ENCODE data around the gene FNIP2.

Gene FNIP2

GRCh38 chr4:158870282-158870625 is 101.4 kb downstream of the FNIP2 start:
- no peaks in the 10 kb centered on the region for H4K20me1 ChIP-seq (ENCODE audit: insufficient read depth)

GRCh38 chr4:158870626-158871334 is 102.0 kb downstream of the FNIP2 start:
- no peaks in the 10 kb centered on the region for H3K27me3 ChIP-seq (ENCODE audit: insufficient read depth, low read depth)
- no peak overlapping the region for H3K4me3 ChIP-seq (IDR thresholded peaks at IDR 0.05; ENCODE audit: insufficient read depth, low read depth, low read length)
- H3K9ac ChIP-seq: no peak overlapping the region
- no peak overlapping the region for H2AFZ ChIP-seq (ENCODE audit: low read depth)
- TF ChIP-seq CTCF (conservative IDR thresholded peaks at IDR 0.05; ENCODE audit: low read depth, low read length): no peak
- no peak overlapping the region for H3K4me2 ChIP-seq
- no peak overlapping the region for H3K27ac ChIP-seq
- no peaks in the 10 kb centered on the region for H3K79me2 ChIP-seq (ENCODE audit: insufficient read depth, low read depth)
- H3K36me3 ChIP-seq (ENCODE audit: insufficient read depth): no peaks in the 10 kb centered on the region
- H3K4me1 ChIP-seq (ENCODE audit: low read depth, poor library complexity, severe bottlenecking): no peaks in the 10 kb centered on the region
- no peaks in the 10 kb centered on the region for H4K20me1 ChIP-seq (ENCODE audit: insufficient read depth)

More at GRCh38 chr4:158870282-158870625, 101.4 kb downstream of the FNIP2 start:
- Histone ChIP-seq H2AFZ (ENCODE audit: low read depth) (no peak overlapping the region), H3K4me3 (IDR thresholded peaks at IDR 0.05; ENCODE audit: insufficient read depth, low read depth, low read length) (no peak overlapping the region), H3K36me3 (ENCODE audit: insufficient read depth) (no peaks in the 10 kb centered on the region), H3K27me3 (ENCODE audit: insufficient read depth, low read depth) (no peaks in the 10 kb centered on the region), H3K27ac (no peak overlapping the region), H3K9ac (no peak overlapping the region), H3K79me2 (ENCODE audit: insufficient read depth, low read depth) (no peaks in the 10 kb centered on the region), H3K4me2 (no peak overlapping the region), H3K4me1 (ENCODE audit: low read depth, poor library complexity, severe bottlenecking) (no peaks in the 10 kb centered on the region)
- TF ChIP-seq CTCF (conservative IDR thresholded peaks at IDR 0.05; ENCODE audit: low read depth, low read length): no peak

GRCh38 chr4:158871335-158871724 is 102.5 kb downstream of the FNIP2 start:
- H4K20me1 ChIP-seq (ENCODE audit: insufficient read depth): no peaks in the 10 kb centered on the region
- no peaks in the 10 kb centered on the region for H3K4me1 ChIP-seq (ENCODE audit: low read depth, poor library complexity, severe bottlenecking)
- no peaks in the 10 kb centered on the region for H3K79me2 ChIP-seq (ENCODE audit: insufficient read depth, low read depth)
- H3K36me3 ChIP-seq (ENCODE audit: insufficient read depth): no peaks in the 10 kb centered on the region
- no peak overlapping the region for H3K4me2 ChIP-seq
- H3K9ac ChIP-seq: no peak overlapping the region
- no peak overlapping the region for H3K4me3 ChIP-seq (IDR thresholded peaks at IDR 0.05; ENCODE audit: insufficient read depth, low read depth, low read length)
- no peak overlapping the region for H3K27ac ChIP-seq
- H2AFZ ChIP-seq (ENCODE audit: low read depth): no peak overlapping the region
- no peak for TF ChIP-seq CTCF (conservative IDR thresholded peaks at IDR 0.05; ENCODE audit: low read depth, low read length)
- no peaks in the 10 kb centered on the region for H3K27me3 ChIP-seq (ENCODE audit: insufficient read depth, low read depth)

GRCh38 chr4:158873795-158874401 is 105.1 kb downstream of the FNIP2 start:
- Histone ChIP-seq H4K20me1 (ENCODE audit: insufficient read depth) (no peaks in the 10 kb centered on the region), H3K9ac (no peak overlapping the region), H3K79me2 (ENCODE audit: insufficient read depth, low read depth) (no peaks in the 10 kb centered on the region), H3K4me1 (ENCODE audit: low read depth, poor library complexity, severe bottlenecking) (no peaks in the 10 kb centered on the region), H2AFZ (ENCODE audit: low read depth) (no peak overlapping the region), H3K4me3 (IDR thresholded peaks at IDR 0.05; ENCODE audit: insufficient read depth, low read depth, low read length) (no peak overlapping the region), H3K4me2 (no peak overlapping the region), H3K36me3 (ENCODE audit: insufficient read depth) (no peaks in the 10 kb centered on the region), H3K27me3 (ENCODE audit: insufficient read depth, low read depth) (no peaks in the 10 kb centered on the region), H3K27ac (no peak overlapping the region)
- no peak for TF ChIP-seq CTCF (conservative IDR thresholded peaks at IDR 0.05; ENCODE audit: low read depth, low read length)

All from KMS-11 (cell line).